Coronary artery (tissue), 2 donors: ENCODE data around the gene NAPB.

Experiments used
- DNase-seq: peaks from one replicate; pipeline ENCODE4 v3.0.0-alpha.2; 2017; ENCODE audit warnings: low spot score
- H3K27ac ChIP-seq, 2 donors: fragments of 200-600 bp; sonication (generic); one replicate each; pipeline ENCODE4 v1.5.1; 2016 to 2019
- H3K4me3 ChIP-seq: fragments of 200-600 bp; sonication (generic); 2 replicates; pipeline ENCODE4 v1.5.1; 2016; ENCODE audit warnings: mild to moderate bottlenecking, moderate library complexity
- TF ChIP-seq, protein P1 (sequence below): fragments of 200-600 bp; sonication (generic); IDR thresholded peaks from one replicate; pipeline ENCODE4 v1.5.1; 2019; ENCODE audit warnings: antibody characterized with exemption

NAPB gene

GRCh38 chr20:23407781-23408464 is 13.4 kb downstream of the NAPB start:
- TF ChIP-seq, protein P1, sequence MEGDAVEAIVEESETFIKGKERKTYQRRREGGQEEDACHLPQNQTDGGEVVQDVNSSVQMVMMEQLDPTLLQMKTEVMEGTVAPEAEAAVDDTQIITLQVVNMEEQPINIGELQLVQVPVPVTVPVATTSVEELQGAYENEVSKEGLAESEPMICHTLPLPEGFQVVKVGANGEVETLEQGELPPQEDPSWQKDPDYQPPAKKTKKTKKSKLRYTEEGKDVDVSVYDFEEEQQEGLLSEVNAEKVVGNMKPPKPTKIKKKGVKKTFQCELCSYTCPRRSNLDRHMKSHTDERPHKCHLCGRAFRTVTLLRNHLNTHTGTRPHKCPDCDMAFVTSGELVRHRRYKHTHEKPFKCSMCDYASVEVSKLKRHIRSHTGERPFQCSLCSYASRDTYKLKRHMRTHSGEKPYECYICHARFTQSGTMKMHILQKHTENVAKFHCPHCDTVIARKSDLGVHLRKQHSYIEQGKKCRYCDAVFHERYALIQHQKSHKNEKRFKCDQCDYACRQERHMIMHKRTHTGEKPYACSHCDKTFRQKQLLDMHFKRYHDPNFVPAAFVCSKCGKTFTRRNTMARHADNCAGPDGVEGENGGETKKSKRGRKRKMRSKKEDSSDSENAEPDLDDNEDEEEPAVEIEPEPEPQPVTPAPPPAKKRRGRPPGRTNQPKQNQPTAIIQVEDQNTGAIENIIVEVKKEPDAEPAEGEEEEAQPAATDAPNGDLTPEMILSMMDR = no peak
- DNase-seq = no peak
- no peak overlapping the region for H3K4me3 ChIP-seq
- no peak overlapping the region for H3K27ac ChIP-seq

DNA sequence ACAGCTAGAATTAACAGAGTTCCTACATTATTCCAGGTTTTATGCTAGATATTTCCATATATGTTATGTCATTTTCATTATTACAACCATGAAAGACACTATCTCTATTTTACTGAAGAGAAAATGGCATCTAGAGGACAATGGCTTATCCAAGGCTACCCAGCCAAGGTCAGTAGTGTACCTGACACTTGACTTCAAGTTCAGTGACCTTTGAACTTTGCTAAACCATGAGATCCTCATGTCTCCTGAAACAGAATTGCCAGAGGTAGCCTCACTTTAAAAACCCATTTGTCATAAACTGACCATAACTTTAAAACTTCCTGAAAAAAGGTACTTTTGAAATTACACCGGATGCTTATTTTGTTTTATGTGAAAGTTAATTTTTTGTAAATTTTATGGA is 14.4 kb downstream of the NAPB start:
- no peak for DNase-seq
- TF ChIP-seq, protein P1 = no peak
- H3K4me3 ChIP-seq = no peak overlapping the region
- no peak overlapping the region for H3K27ac ChIP-seq

DNA sequence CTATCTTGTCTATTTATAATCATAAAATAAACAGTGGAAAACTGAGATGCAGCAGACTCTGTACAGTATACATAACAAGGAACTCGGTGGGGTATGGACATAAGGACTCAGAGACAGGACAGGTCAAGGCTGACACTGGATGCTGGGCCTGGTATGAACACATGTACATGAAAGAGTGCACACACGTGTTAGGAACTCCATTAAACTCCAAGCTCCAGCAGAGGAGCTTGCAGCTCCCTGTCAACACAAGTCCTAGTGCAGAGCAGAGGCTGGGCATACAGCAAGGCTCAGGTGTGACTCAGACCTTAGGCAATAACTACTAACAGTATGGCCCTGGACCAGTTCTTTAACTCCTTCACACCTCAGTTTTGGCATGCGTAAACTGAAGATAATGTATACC is 17.1 kb downstream of the NAPB start:
- no peak overlapping the region for H3K27ac ChIP-seq
- TF ChIP-seq, protein P1 = no peak
- no peak overlapping the region for H3K4me3 ChIP-seq
- no peak for DNase-seq

DNA sequence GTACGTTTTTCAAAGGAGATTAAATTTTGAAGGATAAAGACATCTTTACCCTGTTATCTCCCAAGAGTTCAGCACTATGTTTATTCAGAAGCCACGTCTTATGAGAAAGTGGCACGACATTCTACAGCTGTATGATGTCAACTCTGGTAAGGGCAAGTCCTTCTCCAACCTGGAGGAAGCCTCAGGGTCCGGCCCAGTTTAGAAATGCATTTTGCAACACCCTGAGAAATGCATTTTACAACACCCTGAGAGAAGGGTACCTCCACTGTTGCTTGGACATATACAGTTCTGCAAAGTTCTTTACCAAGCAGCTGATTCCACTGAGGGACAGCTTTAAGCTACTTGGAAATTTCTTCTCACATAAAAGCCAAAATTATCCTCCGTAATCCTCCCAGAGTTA is 17.5 kb downstream of the NAPB start:
- Histone ChIP-seq H3K27ac (no peak overlapping the region), H3K4me3 (no peak overlapping the region)
- TF ChIP-seq, protein P1 = no peak
- DNase-seq = no peak

GRCh38 chr20:23401051-23401450 is 20.2 kb downstream of the NAPB start:
- Histone ChIP-seq H3K4me3 (no peak overlapping the region), H3K27ac (no peak overlapping the region)
- TF ChIP-seq, protein P1 = no peak
- no peak for DNase-seq

DNA sequence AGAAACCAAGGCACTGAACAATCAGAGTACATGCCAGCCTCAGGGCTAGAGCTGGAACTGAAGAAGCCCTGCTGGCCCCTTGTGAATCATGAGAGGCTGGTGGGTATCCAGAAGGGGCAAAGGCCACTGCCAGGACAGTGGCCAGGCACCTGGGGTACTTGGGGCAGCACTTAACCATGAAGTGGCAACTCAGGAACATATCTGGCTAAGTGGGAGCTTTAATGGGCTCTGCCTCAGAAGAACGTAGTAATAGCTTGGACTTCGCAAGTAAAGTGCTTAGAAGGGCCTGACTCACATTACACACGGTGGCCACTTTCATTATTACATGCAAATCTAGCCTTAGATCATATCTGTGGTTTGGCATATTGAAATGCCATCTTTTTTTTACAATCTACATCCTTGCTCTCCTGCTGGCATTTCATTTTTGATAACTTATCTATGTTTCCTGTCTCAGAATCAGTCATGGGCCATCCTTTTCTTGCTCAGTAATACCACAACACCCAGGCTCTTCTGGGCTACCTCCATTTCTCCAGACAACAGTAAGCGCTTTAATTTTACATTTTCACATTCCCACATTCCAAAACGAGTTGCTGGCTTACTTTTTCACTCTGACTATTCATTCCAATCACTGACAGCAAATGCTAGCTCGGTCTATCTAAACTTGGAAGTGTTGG is 21.6 kb downstream of the NAPB start:
- Histone ChIP-seq H3K4me3 (no peak overlapping the region), H3K27ac (no peak overlapping the region)
- DNase-seq = no peak
- TF ChIP-seq, protein P1 = no peak

DNA sequence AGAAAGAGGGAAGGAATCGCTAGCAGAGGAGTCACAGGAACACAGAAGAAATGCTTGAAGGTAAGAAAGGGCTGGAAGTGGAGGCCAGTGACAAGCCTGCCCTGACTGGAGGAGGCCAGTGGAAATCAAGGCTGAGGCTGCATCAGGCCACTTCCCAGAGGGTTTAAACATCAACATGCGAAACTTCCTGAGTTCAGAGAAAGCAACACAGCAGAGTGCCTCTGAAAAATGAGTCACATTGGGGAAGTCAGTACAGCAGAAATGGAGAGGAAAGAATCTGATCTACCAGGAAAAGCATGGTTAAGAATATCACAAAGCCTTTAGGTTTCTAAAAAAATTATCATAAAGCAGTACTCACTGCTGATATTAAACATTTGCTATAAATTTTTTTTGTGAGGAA is 23.3 kb downstream of the NAPB start:
- no peak overlapping the region for H3K4me3 ChIP-seq
- H3K27ac ChIP-seq = no peak overlapping the region
- DNase-seq = no peak
- TF ChIP-seq, protein P1 = no peak
